ENCODE measurements around the gene SFXN5.

SFXN5 gene

GRCh38 chr2:72940361-72940760, 131.2 kb downstream of the SFXN5 start:
- DNase-seq (ENCODE audit: low read depth) = no peak

- no peak for DNase-seq (ENCODE audit: low read depth)
These were observed 133.1 kb downstream of the SFXN5 start for GRCh38 chr2:72938455-72938854.

GRCh38 chr2:72937356-72937669, 134.2 kb downstream of the SFXN5 start:
- no peak for DNase-seq (ENCODE audit: low read depth)

GRCh38 chr2:72936660-72937355, 134.7 kb downstream of the SFXN5 start:
- DNase-seq (ENCODE audit: low read depth) = no peak

- no peak for DNase-seq (ENCODE audit: low read depth)
These were observed 135.9 kb downstream of the SFXN5 start for GRCh38 chr2:72935611-72935957.

- no peak for DNase-seq (ENCODE audit: low read depth)
These were observed 136.6 kb downstream of the SFXN5 start for GRCh38 chr2:72934683-72935610.

GRCh38 chr2:72933646-72934151, 137.8 kb downstream of the SFXN5 start:
- no peak for DNase-seq (ENCODE audit: low read depth)

GRCh38 chr2:72933207-72933606, 138.3 kb downstream of the SFXN5 start:
- no peak for DNase-seq (ENCODE audit: low read depth)

- no peak for DNase-seq (ENCODE audit: low read depth)
These were observed 138.7 kb downstream of the SFXN5 start for GRCh38 chr2:72932805-72933204.

GRCh38 chr2:72932045-72932740, 139.3 kb downstream of the SFXN5 start:
- DNase-seq (ENCODE audit: low read depth) = no peak

GRCh38 chr2:72931280-72931910, 140.1 kb downstream of the SFXN5 start:
- no peak for DNase-seq (ENCODE audit: low read depth)

GRCh38 chr2:72929010-72929409, 142.5 kb downstream of the SFXN5 start:
- DNase-seq (ENCODE audit: low read depth) = no peak

GRCh38 chr2:72927619-72928550, 143.6 kb downstream of the SFXN5 start:
- DNase-seq (ENCODE audit: low read depth) = no peak

GRCh38 chr2:72926811-72927465, 144.6 kb downstream of the SFXN5 start:
- DNase-seq (ENCODE audit: low read depth) = no peak

- no peak for DNase-seq (ENCODE audit: low read depth)
These were observed 145.1 kb downstream of the SFXN5 start for GRCh38 chr2:72926368-72926767.

- DNase-seq (ENCODE audit: low read depth) = no peak
These were observed 146.1 kb downstream of the SFXN5 start for GRCh38 chr2:72925328-72925943.

- DNase-seq (ENCODE audit: low read depth) = no peak
These were observed 146.9 kb downstream of the SFXN5 start for GRCh38 chr2:72924353-72925240.

- DNase-seq (ENCODE audit: low read depth) = no peak
These were observed 147.6 kb downstream of the SFXN5 start for GRCh38 chr2:72923833-72924352.

GRCh38 chr2:72921853-72922252, 149.7 kb downstream of the SFXN5 start:
- no peak for DNase-seq (ENCODE audit: low read depth)

All from activated T-helper 1 cell treated with Interleukin-2 at 50 U/mL for 16 hours (primary cell).